Esophagus (tissue), 2 donors: ENCODE results near the gene CRTAC1. TPM values are rescaled to one million over a fixed set of nuclear protein-coding genes. Genes with fewer than 3 reads are reported as not detected.
A peak's percentile ranks its signal among the peaks of the same experiment; 100 is the strongest.

Experiments
- H3K27ac ChIP-seq, 2 donors: one replicate each; pipeline ENCODE4 v1.5.1; 2013; ENCODE audit warnings: low read depth in 2 of 2, mild to moderate bottlenecking in 2 of 2, inconsistent platforms in 1 of 2, low read length in 1 of 2, moderate library complexity in 1 of 2
- H3K27me3 ChIP-seq, 2 donors: one replicate each; pipeline ENCODE4 v1.6.1; 2013; ENCODE audit warnings: low read length in 2 of 2, control low read depth in 1 of 2, mild to moderate bottlenecking in 1 of 2; ENCODE audit not compliant: insufficient read depth in 2 of 2, control insufficient read depth in 1 of 2
- H3K36me3 ChIP-seq, 2 donors: one replicate each; pipeline ENCODE4 v1.6.1; 2013; ENCODE audit warnings: low read length in 1 of 2; ENCODE audit not compliant: control insufficient read depth in 2 of 2, insufficient read depth in 2 of 2
- H3K4me1 ChIP-seq, 2 donors: one replicate each; pipeline ENCODE4 v1.6.1; 2013; ENCODE audit warnings: low read length in 1 of 2; ENCODE audit not compliant: control insufficient read depth in 2 of 2, insufficient read depth in 2 of 2
- H3K4me3 ChIP-seq, 2 donors: one replicate each; pipeline ENCODE4 v1.5.1; 2013; ENCODE audit warnings: low read length in 2 of 2, mild to moderate bottlenecking in 2 of 2, low read depth in 1 of 2, moderate library complexity in 1 of 2
- H3K9me3 ChIP-seq, 2 donors: one replicate each; pipeline ENCODE4 v1.6.1; 2013; ENCODE audit warnings: mild to moderate bottlenecking in 2 of 2, low read depth in 1 of 2, low read length in 1 of 2, moderate library complexity in 1 of 2; ENCODE audit not compliant: control insufficient read depth in 2 of 2, insufficient read depth in 1 of 2
- WGBS, 2 donors: extraction: QIAGEN DNeasy Blood & Tissue Kit; methylation state at CpG; one replicate each; pipeline ENCODE4 v1.1.7; 2013; 5-methylcytosine and 5-hydroxymethylcytosine counted together
- polyA plus RNA-seq, 2 donors: library from polyadenylated mRNA; stranded (reverse); fragments of 200-250 nt; gene quantifications; one replicate each; pipeline ENCODE4 v1.2.3, GENCODE V29; 2013
- donor health status: healthy with polysubstance abuse.
- donor health status: Bipolar disorder and iron deficiency.

Gene CRTAC1
- polyA plus RNA-seq, 2 donors, result 1.4 to 2.4 TPM

DNA sequence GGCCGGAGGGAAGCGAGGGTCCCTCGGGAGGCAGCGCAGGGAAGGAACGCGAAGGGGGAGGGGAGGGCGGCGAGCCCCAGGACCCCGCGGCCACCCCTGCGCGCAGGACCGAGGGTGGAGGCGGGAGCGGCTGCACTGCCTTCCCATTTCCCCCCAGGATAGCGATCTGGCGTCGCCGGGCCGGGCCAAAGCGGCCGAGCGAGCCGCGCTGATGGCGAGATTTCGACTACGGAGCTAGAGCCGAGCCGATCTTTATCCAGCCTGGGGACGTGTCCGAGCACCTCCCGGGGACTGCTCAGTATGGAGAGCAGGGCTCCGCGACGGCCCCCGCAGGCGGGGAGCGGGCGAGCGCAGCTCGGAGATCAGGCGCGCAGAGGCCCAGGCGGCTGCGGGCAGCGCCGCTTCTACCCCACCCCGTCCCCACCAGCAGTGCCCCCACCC, 590 bp upstream of the CRTAC1 start:
- Histone ChIP-seq H3K4me3 (peak overlapping the region; percentile 18 to 32), H3K27me3 (peaks cover 0 to 7% of the 10 kb centered on the region in 2 donors), H3K9me3 (no peaks in the 10 kb centered on the region), H3K36me3 (no peaks in the 10 kb centered on the region), H3K27ac (no peak overlapping the region), H3K4me1 (peaks cover 9 to 12% of the 10 kb centered on the region in 2 donors)
- 6 to 7% methylated on average over 41 to 49 of the region's 49 CpGs for WGBS, 2 donors

DNA sequence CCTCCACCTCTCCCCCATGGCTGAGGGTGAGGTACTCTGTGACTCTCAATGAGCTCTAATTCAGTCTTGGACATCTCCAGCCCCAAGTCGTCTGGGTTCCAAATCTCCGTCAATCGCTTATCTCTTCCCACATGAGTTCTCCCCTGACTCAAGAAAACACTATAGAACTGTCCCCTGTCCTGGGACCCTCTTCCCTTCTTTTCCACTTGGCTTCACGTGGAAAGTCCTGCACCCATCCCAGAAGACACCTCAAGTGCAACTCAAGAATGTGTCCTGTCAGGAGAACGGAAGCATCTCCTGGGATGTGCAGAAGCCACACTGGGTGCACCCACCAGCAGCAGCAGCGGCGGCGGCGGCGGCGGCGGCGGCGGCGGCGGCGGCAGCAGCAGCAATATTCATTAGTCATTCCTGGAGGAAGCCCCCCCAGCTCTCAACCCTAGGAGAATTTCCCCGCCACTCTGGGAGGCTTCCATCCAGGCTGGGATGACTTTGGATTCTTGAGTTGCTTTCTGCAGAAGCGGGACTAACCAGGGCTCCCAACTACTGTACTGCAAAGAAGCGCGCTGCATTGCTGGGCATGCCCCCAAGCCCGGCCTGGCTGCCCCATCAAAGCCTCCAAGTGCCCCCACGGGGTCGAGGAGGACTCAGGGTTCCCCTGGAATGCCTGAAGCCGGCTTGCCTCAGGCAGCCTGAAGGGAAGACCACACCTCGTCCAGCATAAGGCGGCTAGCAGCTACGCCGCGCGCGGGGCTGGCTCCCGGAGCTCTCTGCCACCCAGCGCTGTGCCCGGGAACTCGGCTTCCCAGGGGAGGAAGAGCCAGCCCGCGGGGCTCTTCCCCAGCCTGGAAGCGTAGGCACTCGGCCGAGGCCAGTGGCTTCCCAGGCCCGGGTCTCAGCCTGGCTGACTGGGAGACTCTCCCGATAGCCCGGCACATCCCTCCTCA, 1.0 kb downstream of the CRTAC1 start:
- 4 to 6% methylated on average over 36 to 44 of the region's 44 CpGs for WGBS, 2 donors
- no peak overlapping the region for H3K27ac ChIP-seq

DNA sequence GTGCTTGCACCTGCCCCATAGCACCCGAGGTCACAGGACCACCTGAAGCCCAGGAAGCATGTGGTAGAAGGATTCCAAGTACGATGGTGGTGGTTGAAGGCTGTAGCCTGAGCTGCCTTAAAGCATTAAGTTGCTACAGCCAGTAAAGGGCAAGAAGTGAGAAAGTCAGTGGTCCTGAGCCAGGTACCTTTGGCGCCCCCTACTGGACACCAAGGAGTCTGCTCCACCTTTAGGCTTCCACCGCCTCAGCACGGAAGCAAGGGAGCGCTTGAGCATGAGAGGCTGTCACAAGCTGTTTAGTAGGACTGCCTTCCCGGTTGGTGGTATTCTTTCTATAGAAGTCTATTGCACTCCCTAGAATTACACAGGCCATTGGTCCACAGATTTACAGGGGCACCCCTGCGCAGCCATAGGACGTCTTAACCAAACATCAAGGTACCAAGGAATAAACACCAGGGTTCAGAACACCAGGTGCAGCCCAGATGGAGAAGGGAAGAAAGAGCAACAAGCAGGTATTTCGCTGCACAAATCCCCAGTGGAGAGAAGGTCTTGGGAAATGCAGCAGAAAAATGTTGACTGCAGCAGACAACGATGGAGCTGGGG, 2.2 kb downstream of the CRTAC1 start:
- H3K27me3 ChIP-seq, result peaks cover 0 to 7% of the 10 kb centered on the region in 2 donors
- WGBS, 2 donors, result 21 to 25% methylated on average over 11 of the region's 11 CpGs

More for the DNA sequence above, 1.0 kb downstream of the CRTAC1 start:
- H3K4me1 ChIP-seq, result peaks cover 9 to 12% of the 10 kb centered on the region in 2 donors
- no peaks in the 10 kb centered on the region for H3K9me3 ChIP-seq
- H3K36me3 ChIP-seq, result no peaks in the 10 kb centered on the region
- peaks cover 0 to 7% of the 10 kb centered on the region in 2 donors for H3K27me3 ChIP-seq
- H3K4me3 ChIP-seq, result peak overlapping the region; percentile 14 to 32

DNA sequence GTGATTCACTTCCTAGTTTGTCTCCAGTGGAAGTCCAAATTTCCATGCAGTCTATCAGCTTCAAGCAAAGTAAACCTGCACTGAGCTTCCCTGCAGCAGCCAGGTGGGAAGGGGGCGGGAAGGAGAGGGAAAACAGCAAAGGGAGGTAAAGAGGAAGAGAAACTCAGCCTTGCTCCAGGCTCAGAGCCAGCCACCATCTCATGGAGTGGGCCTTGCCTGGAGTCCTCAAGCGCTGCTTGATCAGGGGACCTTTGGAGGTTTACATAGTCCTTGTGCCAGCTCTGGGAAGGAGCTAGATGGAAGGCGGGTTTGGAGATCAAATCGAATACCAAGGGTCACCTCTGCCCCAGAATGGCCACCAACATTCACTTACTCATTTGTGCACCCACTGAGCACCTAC, 7.4 kb downstream of the CRTAC1 start:
- WGBS, 2 donors, result 73 to 88% methylated on average over 4 of the region's 4 CpGs
- Histone ChIP-seq H3K4me3 (no peak overlapping the region), H3K36me3 (no peaks in the 10 kb centered on the region), H3K9me3 (no peaks in the 10 kb centered on the region), H3K27me3 (no peaks in the 10 kb centered on the region), H3K27ac (no peak overlapping the region), H3K4me1 (peaks cover 2% of the 10 kb centered on the region in 2 donors)

More for the DNA sequence above, 2.2 kb downstream of the CRTAC1 start:
- no peaks in the 10 kb centered on the region for H3K9me3 ChIP-seq
- H3K4me1 ChIP-seq, result peaks cover 9 to 12% of the 10 kb centered on the region in 2 donors
- H3K4me3 ChIP-seq, result no peak overlapping the region
- H3K27ac ChIP-seq, result no peak overlapping the region
- no peaks in the 10 kb centered on the region for H3K36me3 ChIP-seq

DNA sequence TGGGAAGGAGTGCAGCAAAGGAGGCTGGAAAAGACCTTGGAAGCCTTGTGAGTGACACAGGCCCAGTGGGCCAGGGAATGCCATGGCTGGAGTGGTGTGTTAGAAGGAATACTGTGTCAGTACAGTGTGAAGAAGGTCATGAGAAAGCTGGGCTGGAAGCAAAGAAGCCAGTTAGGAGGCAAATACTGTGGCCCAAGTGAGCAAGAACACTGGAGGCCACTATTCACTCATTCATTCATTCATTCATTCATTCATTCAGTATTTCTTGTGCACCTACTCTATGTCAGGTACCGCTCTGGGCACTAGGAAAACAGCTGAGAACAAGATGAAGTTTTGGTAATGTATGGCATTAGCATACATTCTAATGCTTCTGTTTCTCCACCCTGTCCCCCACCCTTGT, 9.6 kb downstream of the CRTAC1 start:
- Histone ChIP-seq H3K27me3 (no peaks in the 10 kb centered on the region), H3K36me3 (no peaks in the 10 kb centered on the region), H3K4me1 (peaks cover 2% of the 10 kb centered on the region in 2 donors), H3K9me3 (no peaks in the 10 kb centered on the region), H3K27ac (no peak overlapping the region), H3K4me3 (no peak overlapping the region)
- 84 to 100% methylated on average over 1 of the region's 1 CpG for WGBS, 2 donors

DNA sequence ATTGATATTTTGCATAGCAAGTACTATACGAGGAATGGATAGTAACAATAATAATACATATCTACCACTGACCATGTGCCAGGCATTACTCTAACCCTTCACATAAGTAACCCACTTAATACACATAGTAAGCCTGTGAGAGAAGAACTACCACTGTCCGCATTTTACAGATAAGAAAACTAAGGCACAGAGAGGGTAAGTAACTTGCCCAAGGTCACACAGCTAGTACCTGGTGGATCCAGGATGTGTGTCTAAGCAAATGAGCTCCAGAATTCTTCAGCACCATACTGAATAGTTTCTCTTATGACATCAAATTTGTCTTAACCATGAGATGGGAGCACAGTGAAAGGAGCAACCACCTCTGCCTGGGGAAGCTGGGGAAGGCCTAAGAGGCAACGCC, 10.2 kb downstream of the CRTAC1 start:
- Histone ChIP-seq H3K27me3 (no peaks in the 10 kb centered on the region), H3K4me1 (peaks cover 2% of the 10 kb centered on the region in 2 donors), H3K9me3 (no peaks in the 10 kb centered on the region), H3K27ac (no peak overlapping the region), H3K36me3 (no peaks in the 10 kb centered on the region), H3K4me3 (no peak overlapping the region)
- 87 to 90% methylated on average over 3 of the region's 3 CpGs for WGBS, 2 donors

DNA sequence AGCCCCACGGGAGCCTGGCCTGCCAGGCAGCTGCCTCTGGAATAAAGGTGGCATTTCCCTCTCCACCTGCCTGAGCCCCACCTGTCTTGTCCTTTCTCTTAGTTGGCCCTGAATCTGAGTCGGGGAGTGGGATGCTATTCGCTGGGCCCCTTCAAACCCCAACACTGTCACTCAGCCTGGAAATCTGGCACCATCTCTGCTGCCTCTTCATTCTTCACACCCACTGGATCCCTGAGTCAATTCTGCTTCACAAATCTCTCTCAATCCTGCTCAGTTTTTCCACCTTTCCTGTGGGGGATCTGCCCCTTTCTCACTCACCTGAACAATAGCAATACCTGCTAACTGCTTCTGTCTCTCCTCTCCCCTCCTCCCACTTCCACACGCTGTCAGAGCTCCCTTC, 10.6 kb downstream of the CRTAC1 start:
- no peaks in the 10 kb centered on the region for H3K27me3 ChIP-seq
- WGBS, 2 donors, result 70 to 74% methylated on average over 4 of the region's 4 CpGs

DNA sequence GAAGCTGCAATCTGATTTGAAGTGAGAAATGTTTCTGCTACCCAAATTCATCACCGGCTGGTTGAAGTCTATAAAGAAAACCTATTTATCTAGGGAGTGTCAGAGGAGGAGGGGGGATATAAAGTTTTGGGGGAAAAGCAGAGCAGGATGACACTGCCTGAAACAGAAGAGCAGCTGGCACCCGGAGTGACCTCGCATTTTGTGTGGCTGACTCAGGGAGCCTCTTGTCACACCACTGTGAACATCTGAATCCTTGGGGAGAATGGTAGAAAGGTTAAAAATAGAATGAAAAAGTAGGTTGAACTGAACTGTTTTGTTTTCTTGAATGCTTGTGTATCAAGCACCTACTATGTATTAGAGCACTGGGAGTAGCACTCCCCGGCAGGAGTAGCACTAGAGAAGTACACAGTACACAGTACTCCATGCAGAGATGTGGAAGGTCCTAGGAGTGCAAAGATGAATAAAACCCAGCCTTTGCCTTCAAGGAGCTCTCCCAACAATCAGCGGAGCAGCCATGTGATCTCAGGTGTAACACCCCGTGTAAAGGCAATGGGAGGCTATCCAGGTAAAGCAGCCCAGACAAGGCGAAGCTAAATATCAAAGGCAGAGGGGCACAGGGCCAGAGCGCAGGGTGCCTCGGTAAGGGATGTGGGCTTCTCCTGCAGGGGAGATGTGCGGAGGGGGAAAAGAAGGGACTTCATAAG, 13.5 kb downstream of the CRTAC1 start:
- Histone ChIP-seq H3K4me3 (no peak overlapping the region), H3K4me1 (peaks cover 0 to 2% of the 10 kb centered on the region in 2 donors), H3K9me3 (no peaks in the 10 kb centered on the region), H3K36me3 (no peaks in the 10 kb centered on the region), H3K27ac (no peak overlapping the region), H3K27me3 (no peaks in the 10 kb centered on the region)
- 88 to 89% methylated on average over 10 of the region's 10 CpGs for WGBS, 2 donors

More for the DNA sequence above, 10.6 kb downstream of the CRTAC1 start:
- Histone ChIP-seq H3K4me1 (peaks cover 2% of the 10 kb centered on the region in 2 donors), H3K4me3 (no peak overlapping the region), H3K27ac (no peak overlapping the region), H3K9me3 (no peaks in the 10 kb centered on the region), H3K36me3 (no peaks in the 10 kb centered on the region)

DNA sequence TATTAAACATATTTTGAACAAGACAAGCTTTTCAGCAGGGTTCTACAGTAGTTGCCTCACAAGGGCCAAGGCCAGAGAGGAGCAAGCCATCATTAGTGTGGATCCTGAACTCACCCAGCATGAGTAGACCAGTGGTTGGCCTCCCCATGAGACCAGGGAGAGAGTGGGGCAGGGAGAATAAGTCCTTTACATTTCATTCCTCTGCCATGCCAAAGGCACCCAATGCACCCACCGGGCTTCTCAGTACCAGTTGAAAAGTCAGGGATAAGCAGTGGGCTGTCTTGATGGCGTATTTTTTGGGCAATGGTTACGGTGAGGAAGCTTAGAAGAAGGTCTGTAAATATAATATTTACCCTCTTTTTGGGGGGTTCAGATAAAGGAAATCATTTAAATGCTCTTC, 16.6 kb downstream of the CRTAC1 start:
- Histone ChIP-seq H3K4me1 (no peaks in the 10 kb centered on the region), H3K36me3 (no peaks in the 10 kb centered on the region), H3K27me3 (no peaks in the 10 kb centered on the region), H3K27ac (no peak overlapping the region), H3K9me3 (no peaks in the 10 kb centered on the region), H3K4me3 (no peak overlapping the region)
- WGBS, 2 donors, result 93 to 94% methylated on average over 3 of the region's 3 CpGs
